HEK293 (cell line): Measurements from ENCODE around the gene OXSR1.

Experiments
- CTCF ChIA-PET: fragments of 350-600 bp; formaldehyde crosslinking; extraction: SDS; loops from one replicate; lab custom pipeline; 2021; ENCODE audit warnings: antibody characterized with exemption; lab: Yijun Ruan, JAX
- POLR2A ChIA-PET: fragments of 300-600 bp; formaldehyde crosslinking; extraction: SDS; loops from one replicate; lab custom pipeline; 2020; ENCODE audit warnings: antibody characterized with exemption, inconsistent platforms; lab: Yijun Ruan, JAX
- H3K27ac ChIP-seq: fragments of 200-500 bp; sonication (Bioruptor generic); 2 replicates; pipeline ENCODE4 v1.5.1; 2014; ENCODE audit warnings: low read depth, low read length, control low read depth, inconsistent platforms; ENCODE audit errors: extremely low read depth
- H3K36me3 ChIP-seq, 2 experiments: fragments of 200-500 bp in 1 of 2; sonication (Bioruptor generic) in 1 of 2; 1 replicate in 1 of 2; 2 replicates in 1 of 2; pipeline ENCODE4 v1.5.1; 2014 to 2017; ENCODE audit warnings: inconsistent platforms in 2 of 2, low read length in 2 of 2; ENCODE audit not compliant: control insufficient read depth in 2 of 2, insufficient read depth in 1 of 2
- H3K4me1 ChIP-seq: fragments of 200-500 bp; sonication (Bioruptor generic); 2 replicates; pipeline ENCODE4 v1.5.1; 2014; ENCODE audit warnings: mild to moderate bottlenecking, low read length, inconsistent platforms; ENCODE audit not compliant: control insufficient read depth, insufficient read depth
- H3K4me3 ChIP-seq: 2 replicates; pipeline ENCODE4 v1.5.1; 2011; ENCODE audit warnings: low read depth, mild to moderate bottlenecking, control low read depth, low read length, moderate library complexity
- H3K9me3 ChIP-seq: fragments of 200-500 bp; sonication (Bioruptor generic); 2 replicates; pipeline ENCODE4 v1.5.1; 2014; ENCODE audit warnings: low read depth, low read length, inconsistent platforms; ENCODE audit not compliant: control insufficient read depth, insufficient read depth
- FEZF1 ChIP-seq: fragments of 450-650 bp; formaldehyde crosslinking; IDR thresholded peaks from 2 replicates; pipeline ENCODE4 v1.5.1; 2016; ENCODE audit warnings: missing biosample characterization, missing genetic modification characterization
- HIC1 ChIP-seq: fragments of 450-650 bp; formaldehyde crosslinking; IDR thresholded peaks from 2 replicates; pipeline ENCODE4 v1.5.1; 2016; ENCODE audit warnings: missing biosample characterization, missing genetic modification characterization
- KLF8 ChIP-seq: fragments of 450-650 bp; formaldehyde crosslinking; IDR thresholded peaks from 2 replicates; pipeline ENCODE4 v1.5.1; 2016; ENCODE audit warnings: missing biosample characterization, missing genetic modification characterization
- YY1 ChIP-seq: fragments of 450-650 bp; formaldehyde crosslinking; IDR thresholded peaks from 2 replicates; pipeline ENCODE4 v1.5.1; 2018; ENCODE audit warnings: missing biosample characterization, missing genetic modification characterization
- ZBTB10 ChIP-seq: fragments of 450-650 bp; formaldehyde crosslinking; IDR thresholded peaks from 2 replicates; pipeline ENCODE4 v1.5.1; 2016; ENCODE audit warnings: missing biosample characterization, missing genetic modification characterization
- ZFP3 ChIP-seq: fragments of 450-650 bp; formaldehyde crosslinking; IDR thresholded peaks from 2 replicates; pipeline ENCODE4 v1.5.1; 2016; ENCODE audit warnings: low read depth, missing biosample characterization, missing genetic modification characterization
- ZNF146 ChIP-seq: fragments of 450-650 bp; formaldehyde crosslinking; IDR thresholded peaks from 2 replicates; pipeline ENCODE4 v1.5.1; 2016; ENCODE audit warnings: missing biosample characterization, missing genetic modification characterization
- ZNF2 ChIP-seq: fragments of 450-650 bp; formaldehyde crosslinking; IDR thresholded peaks from 2 replicates; pipeline ENCODE4 v1.5.1; 2016; ENCODE audit warnings: missing biosample characterization, missing genetic modification characterization
- ZNF341 ChIP-seq: fragments of 450-650 bp; formaldehyde crosslinking; IDR thresholded peaks from 2 replicates; pipeline ENCODE4; 2016; ENCODE audit warnings: low read depth, missing biosample characterization, missing genetic modification characterization
- ZNF518A ChIP-seq: fragments of 450-650 bp; formaldehyde crosslinking; conservative IDR thresholded peaks from 2 replicates; pipeline ENCODE4 v1.5.1; 2016; ENCODE audit warnings: low read depth, missing biosample characterization, missing genetic modification characterization
- ZNF624 ChIP-seq: fragments of 450-650 bp; formaldehyde crosslinking; IDR thresholded peaks from 2 replicates; pipeline ENCODE4 v1.5.1; 2017; ENCODE audit warnings: missing biosample characterization, missing genetic modification characterization
- ZSCAN18 ChIP-seq: fragments of 450-650 bp; formaldehyde crosslinking; IDR thresholded peaks from 2 replicates; pipeline ENCODE4 v1.5.1; 2016; ENCODE audit warnings: missing biosample characterization, missing genetic modification characterization
- TF ChIP-seq, protein P1 (sequence below): fragments of 450-650 bp; formaldehyde crosslinking; IDR thresholded peaks from 2 replicates; pipeline ENCODE4 v1.5.1; 2017; ENCODE audit warnings: missing biosample characterization, missing genetic modification characterization
- TF ChIP-seq, protein P2 (sequence below): sonication (generic); formaldehyde crosslinking; IDR thresholded peaks from 2 replicates; pipeline ENCODE4 v1.8.1; 2022; ENCODE audit warnings: mild to moderate bottlenecking, moderate library complexity, missing genetic modification reagents

Gene OXSR1

DNA sequence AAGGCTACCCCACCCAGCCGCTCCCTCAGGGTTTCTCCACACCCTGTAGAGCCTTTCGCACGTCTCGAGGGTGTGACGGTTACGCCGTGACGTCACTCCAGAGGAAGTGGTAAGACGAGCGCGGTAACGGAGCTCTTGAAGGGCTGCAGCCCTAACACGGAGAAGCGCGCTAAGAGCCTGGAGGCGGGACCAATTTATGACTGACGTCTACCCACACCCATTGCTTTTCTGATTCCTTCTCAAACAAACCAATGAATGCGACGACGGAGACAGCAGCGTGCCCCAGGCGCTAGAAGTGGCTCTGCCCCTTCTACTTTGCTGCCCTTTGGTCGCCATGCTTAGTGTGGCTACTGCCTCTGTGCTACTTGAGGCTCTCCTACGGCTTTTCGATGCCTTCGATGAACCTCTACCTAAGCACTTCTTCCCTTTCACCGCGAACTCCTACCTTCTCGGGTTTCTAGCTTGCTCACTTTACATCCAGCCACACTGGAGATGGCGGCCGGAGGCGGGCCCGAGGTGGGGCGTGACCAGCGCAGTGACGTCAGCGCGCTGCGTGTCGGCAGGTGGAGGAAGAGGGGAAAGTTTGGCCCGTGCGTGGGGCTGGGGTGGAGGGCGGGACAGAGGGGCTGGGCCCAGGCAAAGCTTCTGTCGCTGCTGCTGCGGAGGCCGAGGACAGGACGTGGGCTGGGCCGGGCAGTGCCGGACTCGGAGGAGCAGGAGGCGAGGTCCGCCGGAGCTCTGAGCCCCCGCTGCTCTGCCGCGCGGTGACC, at the start of gene OXSR1 (continued):
- peak; percentile 51; the same call in 1 of the 2 replicates for TF ChIP-seq ZNF518A
- TF ChIP-seq, protein P1, sequence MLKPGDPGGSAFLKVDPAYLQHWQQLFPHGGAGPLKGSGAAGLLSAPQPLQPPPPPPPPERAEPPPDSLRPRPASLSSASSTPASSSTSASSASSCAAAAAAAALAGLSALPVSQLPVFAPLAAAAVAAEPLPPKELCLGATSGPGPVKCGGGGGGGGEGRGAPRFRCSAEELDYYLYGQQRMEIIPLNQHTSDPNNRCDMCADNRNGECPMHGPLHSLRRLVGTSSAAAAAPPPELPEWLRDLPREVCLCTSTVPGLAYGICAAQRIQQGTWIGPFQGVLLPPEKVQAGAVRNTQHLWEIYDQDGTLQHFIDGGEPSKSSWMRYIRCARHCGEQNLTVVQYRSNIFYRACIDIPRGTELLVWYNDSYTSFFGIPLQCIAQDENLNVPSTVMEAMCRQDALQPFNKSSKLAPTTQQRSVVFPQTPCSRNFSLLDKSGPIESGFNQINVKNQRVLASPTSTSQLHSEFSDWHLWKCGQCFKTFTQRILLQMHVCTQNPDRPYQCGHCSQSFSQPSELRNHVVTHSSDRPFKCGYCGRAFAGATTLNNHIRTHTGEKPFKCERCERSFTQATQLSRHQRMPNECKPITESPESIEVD (tag by site-specific recombination) = no peak
- peak; percentile 61; the same call in 1 of the 2 replicates for TF ChIP-seq ZNF2 (tag by site-specific recombination)
- peak; percentile 97 for TF ChIP-seq YY1 (tag by site-specific recombination)
- TF ChIP-seq FEZF1 (tag by site-specific recombination) = peak; percentile 51; the same call in 1 of the 2 replicates
- peak; percentile 62 for TF ChIP-seq HIC1 (tag by site-specific recombination)
- no peak for TF ChIP-seq ZFP3 (tag by site-specific recombination)
- peak; percentile 74 for TF ChIP-seq ZNF341 (tag by site-specific recombination)
- TF ChIP-seq KLF8 (tag by site-specific recombination) = peak; percentile 93
- TF ChIP-seq ZNF146 = no peak

- no peak overlapping the region for H3K27ac ChIP-seq
- ChIA-PET POLR2A (interaction anchor here (1.0 to 2.9 kb wide), 2 partner anchors 21 to 49 kb away, joined by 4 to 11 read pairs; partner anchors contain the start of genes ACAA1 and OXSR1), CTCF (interaction anchor here (0.6 to 0.9 kb wide), 5 partner anchors 125 to 288 kb away, joined by 3 to 4 read pairs (median 3); no protein-coding TSS in a partner anchor)
- no peaks in the 10 kb centered on the region for H3K4me1 ChIP-seq
- H3K9me3 ChIP-seq = no peaks in the 10 kb centered on the region
- H3K36me3 ChIP-seq = peaks cover 0 to 13% of the 10 kb centered on the region in 2 experiments; a peak in 1 of 3 replicates
- H3K4me3 ChIP-seq = no peak overlapping the region
- TF ChIP-seq ZBTB10 (tag by site-specific recombination) = no peak
- no peak for TF ChIP-seq ZNF624 (tag by site-specific recombination)
- TF ChIP-seq ZSCAN18 = no peak
- TF ChIP-seq, protein P2, sequence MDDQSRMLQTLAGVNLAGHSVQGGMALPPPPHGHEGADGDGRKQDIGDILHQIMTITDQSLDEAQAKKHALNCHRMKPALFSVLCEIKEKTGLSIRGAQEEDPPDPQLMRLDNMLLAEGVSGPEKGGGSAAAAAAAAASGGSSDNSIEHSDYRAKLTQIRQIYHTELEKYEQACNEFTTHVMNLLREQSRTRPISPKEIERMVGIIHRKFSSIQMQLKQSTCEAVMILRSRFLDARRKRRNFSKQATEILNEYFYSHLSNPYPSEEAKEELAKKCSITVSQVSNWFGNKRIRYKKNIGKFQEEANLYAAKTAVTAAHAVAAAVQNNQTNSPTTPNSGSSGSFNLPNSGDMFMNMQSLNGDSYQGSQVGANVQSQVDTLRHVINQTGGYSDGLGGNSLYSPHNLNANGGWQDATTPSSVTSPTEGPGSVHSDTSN (CRISPR knock-in tag) = no peak
These were observed 49.5 kb upstream of the OXSR1 start for GRCh38 chr3:38115645-38116427.
